HTERT RPE-1 (cell line): ENCODE measurements around the gene DYNC1LI1.

ENCODE experiments used
- in situ Hi-C: fragments of 300-500 bp; cut with MboI; formaldehyde crosslinking; loops from 4 replicates; pipeline ENCODE4 v1.14.3; 2020; ENCODE audit warnings: low sequenced_read_pairs

DYNC1LI1 gene

DNA sequence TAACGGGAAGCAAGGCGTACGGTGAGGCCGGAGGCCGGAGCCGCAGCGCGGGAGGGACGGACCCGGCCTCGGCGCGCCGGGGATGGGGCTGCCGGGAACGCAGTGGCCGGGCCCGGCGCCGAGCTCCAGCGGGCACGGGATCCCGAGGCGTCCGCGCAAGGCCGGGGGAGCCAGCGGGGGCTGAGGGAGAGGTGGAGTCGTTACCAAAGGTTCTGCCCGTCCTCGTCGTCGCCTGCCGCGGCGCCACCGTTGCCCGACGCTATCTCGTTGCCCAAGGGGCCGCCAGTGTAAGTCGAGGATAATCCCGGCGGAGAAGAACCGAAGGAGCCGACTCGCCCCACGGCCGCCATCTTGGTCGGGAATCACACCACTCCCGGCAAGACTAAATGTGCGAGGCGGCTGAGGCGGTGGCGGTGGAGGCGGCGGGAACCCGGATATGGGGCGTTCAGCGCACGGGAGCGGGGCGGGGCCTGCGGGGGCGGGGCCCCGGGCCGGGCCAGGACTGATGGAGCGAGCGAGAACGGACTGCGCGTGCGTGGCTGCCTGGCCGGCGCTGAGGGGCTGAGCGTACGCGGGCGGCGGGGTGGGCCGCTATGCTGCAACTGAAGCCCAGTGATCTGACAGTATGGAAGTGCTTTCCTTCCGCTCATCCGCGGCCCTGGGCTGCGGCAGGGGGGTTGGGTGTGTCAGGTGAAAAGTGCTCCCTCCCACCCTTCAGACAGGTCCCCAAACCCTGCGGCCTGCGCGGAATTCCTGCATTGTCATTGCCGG, at the start of gene DYNC1LI1:
Gene DYNC1LI1, minus strand, starts transcription at position 438 of the 771 bp plus-strand sequence. Its CDS starts 88 bp downstream, at position 350.
- in situ Hi-C loops: no loop called here

DNA sequence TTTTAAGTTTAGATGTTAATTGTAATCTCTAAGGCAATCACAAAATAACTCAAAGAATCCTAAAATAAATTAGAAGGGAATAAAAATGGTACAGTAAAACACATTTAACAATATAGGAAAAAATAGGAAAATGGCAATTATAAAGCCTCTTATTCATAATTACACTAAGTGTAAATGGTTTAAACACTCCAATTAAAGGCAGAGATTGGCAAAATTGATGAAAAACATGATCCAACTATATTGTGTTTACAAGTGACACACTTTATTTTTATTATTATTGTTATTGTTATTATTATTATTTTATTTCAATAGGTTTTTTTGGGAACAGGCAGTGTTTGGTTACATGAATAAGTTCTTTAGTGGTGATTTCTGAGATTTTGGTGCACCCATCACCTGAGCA, 48.7 kb upstream of the DYNC1LI1 start:
- in situ Hi-C loops: no loop called here

- in situ Hi-C loops: no loop called here
Observed at GRCh38 chr3:32616267-32616962, 45.8 kb upstream of the DYNC1LI1 start.

- in situ Hi-C loops: no loop called here
Observed at GRCh38 chr3:32614956-32615355, 44.3 kb upstream of the DYNC1LI1 start.

- in situ Hi-C loops: no loop called here
Observed at GRCh38 chr3:32613183-32613582, 42.5 kb upstream of the DYNC1LI1 start.

DNA sequence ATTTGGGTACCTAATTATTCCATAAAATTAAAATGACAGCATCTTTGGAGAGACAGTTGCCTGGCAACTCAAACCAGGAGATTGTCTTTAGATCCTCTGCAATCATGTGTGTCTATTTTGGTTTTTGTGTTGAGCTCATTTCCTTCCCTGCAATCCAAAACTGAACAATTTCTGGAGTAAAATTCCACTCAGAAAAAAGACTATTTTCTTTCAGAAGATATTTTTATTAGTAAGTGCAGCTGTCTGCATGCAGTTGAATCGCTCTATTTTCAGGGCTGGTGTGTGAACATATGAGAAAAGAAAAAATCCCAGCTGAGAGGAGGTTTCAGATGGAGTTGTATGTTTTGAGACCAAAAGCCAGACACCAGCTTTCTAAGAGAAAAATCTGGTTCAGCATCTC, 41.9 kb upstream of the DYNC1LI1 start:
- in situ Hi-C loops: no loop called here

DNA sequence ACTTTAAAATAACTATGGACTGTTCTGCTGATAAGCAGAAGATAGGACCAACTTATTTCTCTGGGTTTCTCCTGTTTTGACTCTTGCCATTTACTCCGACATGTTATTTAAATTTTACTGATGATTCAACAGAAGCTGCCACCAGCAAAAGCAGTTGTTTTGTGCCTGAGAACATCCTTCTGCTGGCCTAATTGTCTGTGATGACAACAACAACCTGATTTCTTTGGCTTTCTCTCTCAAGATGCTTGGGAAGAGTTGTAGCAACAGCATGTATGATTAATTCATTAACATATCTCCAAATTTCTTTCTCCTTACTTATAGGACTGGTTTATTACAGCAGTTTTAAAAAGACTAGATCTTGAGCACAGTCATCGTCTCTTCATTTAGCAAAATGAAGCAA, 36.9 kb upstream of the DYNC1LI1 start:
- in situ Hi-C loops: no loop called here

DNA sequence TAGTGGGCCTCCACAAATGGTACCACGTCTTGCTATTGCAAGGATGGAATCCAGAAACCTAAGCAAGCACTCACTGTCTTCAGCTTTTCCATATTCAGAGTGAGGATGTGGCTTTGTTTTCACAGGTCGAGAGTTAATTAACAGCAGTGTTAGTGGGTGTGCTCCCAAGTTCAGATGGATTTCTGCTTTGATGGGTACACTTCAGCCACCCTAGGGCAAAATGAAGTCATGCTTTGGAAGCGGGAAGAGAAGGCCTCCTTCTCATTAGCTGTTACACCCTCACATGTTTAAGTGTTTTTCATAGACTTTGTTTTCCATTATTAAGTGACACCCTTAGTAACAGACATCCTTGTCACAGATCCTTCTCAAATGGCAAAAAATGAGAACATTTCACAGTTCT, 36.3 kb upstream of the DYNC1LI1 start:
- in situ Hi-C loops: no loop called here

DNA sequence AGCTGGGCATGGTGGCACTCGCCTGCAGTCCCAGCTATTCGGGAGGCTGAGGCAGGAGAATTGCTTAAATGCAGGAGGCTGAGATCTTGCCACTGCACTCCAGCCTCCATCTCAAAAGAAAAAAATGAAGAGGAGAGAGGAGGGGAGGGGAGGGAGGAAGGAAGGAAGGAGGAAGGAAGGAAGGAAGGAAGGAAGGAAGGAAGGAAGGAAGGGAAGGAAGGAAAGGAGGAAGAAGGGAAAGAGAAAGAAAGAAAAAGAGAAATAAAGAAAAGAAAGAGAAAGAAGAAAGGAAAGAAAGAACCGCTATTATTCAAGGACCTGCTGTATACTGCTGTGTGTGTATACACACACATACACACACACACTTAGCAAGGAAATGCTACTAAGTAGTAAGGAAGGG, 35.6 kb upstream of the DYNC1LI1 start:
- in situ Hi-C loops: no loop called here

DNA sequence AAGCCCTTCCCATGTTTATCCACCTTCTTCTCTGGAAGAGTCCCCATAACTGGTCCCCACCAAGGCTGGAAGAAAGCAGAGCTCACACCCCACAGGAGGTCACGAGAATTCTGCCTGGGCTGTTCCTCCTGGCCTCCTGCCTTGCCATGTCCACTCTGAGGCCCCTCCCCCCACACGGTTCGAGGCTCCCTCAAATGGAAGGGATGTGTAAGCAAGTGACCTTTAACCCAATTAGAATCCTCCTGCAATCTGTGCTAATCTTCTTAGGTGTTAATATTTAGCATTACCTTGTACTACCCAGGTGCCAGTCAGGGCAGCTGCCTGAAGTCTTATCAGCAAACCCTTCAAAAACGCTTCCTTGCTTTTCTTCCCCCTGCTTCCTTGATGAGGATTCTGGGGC, 32.4 kb upstream of the DYNC1LI1 start:
- in situ Hi-C loops: no loop called here

DNA sequence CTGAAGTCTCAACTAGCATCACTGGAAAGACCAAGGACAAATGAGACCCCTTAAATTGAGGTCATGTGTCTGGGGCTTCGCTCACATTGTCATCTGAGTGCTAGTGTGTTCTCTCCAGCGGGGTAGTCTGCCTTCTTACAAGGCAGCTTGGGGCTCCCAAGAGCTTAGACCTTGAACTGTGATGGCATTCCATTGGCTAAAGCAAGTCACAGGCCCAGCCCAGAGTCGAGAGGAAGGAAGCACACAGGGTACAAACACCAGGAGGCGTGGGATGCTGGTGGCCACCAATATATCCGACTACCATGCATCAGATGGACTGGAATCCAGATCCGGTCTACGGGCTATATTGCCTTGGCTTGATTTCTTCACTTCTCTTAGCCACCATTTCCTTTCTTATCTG, 31.5 kb upstream of the DYNC1LI1 start:
- in situ Hi-C loops: no loop called here

DNA sequence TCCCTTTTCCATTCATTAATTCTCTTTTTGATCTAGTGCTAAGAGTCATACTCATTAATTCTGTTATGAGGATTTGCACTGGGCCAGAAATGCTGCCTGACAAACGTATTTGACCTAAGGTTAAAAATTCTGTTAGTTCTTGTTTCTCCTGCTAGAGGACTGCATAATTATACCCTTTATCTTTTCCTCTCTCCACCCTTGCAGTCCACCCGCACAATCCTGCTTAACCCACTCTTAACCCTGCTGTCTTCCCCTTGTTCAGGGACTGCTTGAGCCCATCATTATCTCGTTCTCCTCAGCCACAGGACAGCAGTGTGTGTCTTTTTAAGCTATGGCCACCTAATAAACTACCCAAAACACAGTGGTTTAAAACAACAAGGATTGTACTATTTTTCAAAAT, 31.1 kb upstream of the DYNC1LI1 start:
- in situ Hi-C loops: no loop called here

DNA sequence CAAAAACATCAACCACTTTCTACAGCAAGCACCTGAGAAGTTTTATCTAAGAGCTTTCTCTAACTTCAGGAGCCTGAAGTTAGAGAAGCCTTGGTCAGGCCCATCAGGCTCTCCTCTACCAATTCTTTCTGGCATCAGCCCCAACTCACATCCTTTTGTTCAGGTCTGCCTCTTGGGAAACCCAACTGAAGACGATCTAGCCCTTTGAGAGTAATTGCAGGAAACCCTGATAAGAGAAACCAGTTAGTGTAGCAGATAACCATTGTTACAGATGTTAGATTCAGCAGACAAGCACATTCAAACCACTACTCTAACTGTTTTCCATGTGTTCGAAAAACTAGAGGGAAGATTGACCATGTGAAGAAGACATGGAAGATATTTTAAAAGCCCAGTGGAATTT, 27.0 kb upstream of the DYNC1LI1 start:
- in situ Hi-C loops: no loop called here

DNA sequence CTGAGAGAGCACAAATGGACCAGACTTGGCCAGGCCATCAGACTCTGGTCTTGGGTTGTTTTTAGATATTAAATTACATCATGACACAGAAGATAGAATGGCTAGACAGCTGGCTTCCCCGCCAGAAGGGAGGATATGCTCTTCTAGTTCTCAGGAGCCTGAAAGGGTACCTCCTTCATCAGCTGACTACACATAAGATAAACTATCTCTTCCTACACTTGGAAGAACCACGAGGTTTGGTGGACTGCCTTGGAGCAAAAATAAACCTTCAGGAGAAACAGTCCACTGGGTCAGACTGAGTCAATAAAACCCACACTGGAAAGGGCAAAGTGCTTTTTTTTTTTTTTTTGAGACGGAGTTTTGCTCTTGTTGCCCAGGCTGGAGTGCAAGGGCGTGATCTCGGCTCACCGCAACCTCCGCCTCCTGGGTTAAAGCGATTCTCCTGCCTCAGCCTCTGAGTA, 26.3 kb upstream of the DYNC1LI1 start:
- in situ Hi-C loops: no loop called here

DNA sequence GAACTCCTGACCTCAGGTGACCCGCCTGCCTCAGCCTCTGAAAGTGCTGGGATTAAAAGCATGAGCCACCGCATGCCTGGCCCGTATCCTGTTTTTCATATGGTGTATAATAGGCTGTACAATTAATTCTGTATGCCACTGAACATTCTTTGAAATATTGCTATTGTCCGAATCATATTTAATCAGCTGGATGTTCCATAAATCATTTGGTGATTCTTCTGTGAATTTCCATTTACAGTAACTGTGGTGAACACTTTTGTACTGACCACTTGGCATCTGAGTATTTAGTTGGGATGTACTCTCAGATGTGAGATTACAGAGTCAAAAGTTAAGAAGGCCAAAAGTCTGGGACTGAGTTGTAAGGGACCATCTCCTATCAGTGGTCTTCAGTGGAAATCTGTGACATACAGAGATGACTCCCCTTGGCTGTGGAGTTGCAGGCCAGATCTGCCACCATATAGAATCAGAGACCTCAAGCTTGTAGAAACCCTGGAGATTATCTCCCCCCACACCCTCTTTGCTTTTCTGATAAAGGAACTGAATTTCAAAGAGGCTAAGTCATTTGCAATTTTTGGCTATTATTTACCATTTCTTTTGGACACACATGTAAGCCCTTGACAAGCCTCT, 25.7 kb upstream of the DYNC1LI1 start:
- in situ Hi-C loops: no loop called here

- in situ Hi-C loops: no loop called here
Observed at GRCh38 chr3:32595323-32595722, 24.7 kb upstream of the DYNC1LI1 start.

DNA sequence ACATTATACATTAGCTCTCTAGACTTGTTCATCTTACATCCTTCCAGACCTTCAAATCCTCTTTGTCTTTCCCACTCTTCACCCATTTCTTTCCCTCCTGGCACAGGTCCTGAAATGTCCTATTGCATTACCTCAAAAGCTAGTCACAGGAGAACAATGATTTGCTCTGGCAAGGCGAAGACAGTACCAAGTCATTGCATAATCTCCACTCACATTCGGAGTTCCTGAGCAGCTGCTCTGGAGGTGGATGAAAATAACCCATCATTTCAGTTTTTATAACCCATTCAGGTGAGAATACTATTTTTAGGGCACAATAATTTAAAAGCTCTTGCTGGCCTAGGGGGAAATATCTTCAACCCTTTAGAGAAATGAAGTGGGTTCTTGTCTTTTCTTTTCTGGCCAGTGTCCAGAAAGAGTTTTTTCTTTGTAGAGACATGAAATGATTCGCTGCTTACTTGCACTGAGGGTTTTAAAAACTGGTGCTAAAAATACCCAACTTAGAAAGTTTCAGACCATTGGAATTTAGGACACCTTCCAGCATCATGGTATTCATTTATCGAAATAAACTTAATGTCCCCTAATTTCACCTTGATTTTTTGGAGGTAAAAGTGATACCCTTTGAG, 23.4 kb upstream of the DYNC1LI1 start:
- in situ Hi-C loops: no loop called here

DNA sequence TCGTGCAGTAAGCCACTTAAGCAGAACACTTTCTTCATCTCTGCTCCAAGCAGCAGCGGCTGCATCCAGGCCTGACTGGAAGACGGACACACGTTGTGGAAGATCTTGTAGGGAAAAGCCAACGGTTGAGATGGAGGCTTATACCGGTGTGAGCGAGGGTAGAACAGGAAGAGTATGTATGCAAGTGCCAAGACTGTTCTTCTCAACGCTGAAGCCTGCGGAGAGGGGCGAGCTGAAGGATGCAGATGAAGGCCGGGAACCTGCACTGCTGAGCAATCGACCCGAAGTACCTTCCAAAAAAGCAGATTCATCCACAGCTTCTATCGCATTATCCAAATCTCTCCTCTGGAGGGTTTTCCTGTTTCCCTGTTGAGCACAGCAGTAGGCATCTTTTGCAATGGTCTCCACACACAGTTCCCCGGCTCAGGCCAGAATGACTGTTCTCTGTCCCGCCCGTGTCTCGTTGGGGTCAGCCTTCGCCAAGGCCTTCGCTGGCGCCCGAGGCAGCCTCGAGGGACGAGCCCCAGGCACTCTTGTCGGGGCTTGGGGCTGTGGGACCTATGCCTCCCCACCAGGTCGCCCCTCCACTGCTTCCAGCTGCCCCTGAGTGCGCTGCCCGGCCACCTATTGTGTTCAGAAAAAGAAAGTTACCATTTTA, 22.2 kb upstream of the DYNC1LI1 start:
- in situ Hi-C loops: no loop called here

DNA sequence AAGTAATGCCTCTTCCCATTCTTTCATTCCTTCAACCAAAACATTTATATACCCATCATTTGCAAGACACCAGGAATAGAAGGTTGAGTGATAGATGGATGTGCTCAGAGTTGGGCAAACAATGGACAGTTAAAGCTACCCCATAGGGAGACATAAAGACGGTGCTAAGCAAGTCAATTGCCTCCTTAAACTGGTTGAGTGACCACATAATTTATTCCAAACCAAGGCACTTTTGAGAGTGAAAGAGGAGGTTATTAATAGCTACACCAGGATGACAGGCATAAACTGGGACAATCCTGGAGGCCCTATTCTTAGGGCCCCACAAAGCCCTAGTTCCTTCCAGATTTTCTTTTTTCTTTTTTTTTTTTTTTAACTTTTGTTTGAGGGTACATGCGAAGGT, 21.4 kb upstream of the DYNC1LI1 start:
- in situ Hi-C loops: no loop called here

- in situ Hi-C loops: no loop called here
Observed at GRCh38 chr3:32591186-32591585, 20.5 kb upstream of the DYNC1LI1 start.

GRCh38 chr3:32586356-32586755, 15.7 kb upstream of the DYNC1LI1 start:
- in situ Hi-C loops: no loop called here
